HCT116 (cell line): Measurements from ENCODE around the gene MAN1A1.

Experiments
- CEBPB ChIP-seq: IDR thresholded peaks from 2 replicates; pipeline ENCODE4 v1.6.1; 2012; ENCODE audit warnings: low read depth
- EGR1 ChIP-seq: IDR thresholded peaks from 2 replicates; pipeline ENCODE4 v1.6.1; 2012; ENCODE audit warnings: low read depth
- EZH2 ChIP-seq: fragments of 200-600 bp; sonication (generic); IDR thresholded peaks from 2 replicates; pipeline ENCODE4 v1.6.1; 2017; ENCODE audit warnings: antibody characterized with exemption, mixed run types
- JUND ChIP-seq: IDR thresholded peaks from 2 replicates; pipeline ENCODE4 v1.6.1; 2012
- POLR2A ChIP-seq: IDR thresholded peaks from 2 replicates; pipeline ENCODE4 v1.7.0; 2011; ENCODE audit warnings: borderline replicate concordance; ENCODE audit not compliant: insufficient read depth, insufficient read length; ENCODE audit errors: extremely low read depth
- POLR2AphosphoS5 ChIP-seq: IDR thresholded peaks from 2 replicates; pipeline ENCODE4 v1.6.1; 2011; ENCODE audit warnings: mild to moderate bottlenecking, low read depth, low read length, moderate library complexity
- RAD21 ChIP-seq: IDR thresholded peaks from 2 replicates; pipeline ENCODE4 v1.6.1; 2012; ENCODE audit warnings: low read depth, mild to moderate bottlenecking
- SP1 ChIP-seq: IDR thresholded peaks from 2 replicates; pipeline ENCODE4 v1.6.1; 2012; ENCODE audit warnings: low read depth
- YY1 ChIP-seq: IDR thresholded peaks from 2 replicates; pipeline ENCODE4 v1.6.1; 2011; ENCODE audit warnings: low read length, low read depth, moderate library complexity, mild to moderate bottlenecking; ENCODE audit not compliant: insufficient replicate concordance; ENCODE audit errors: extremely low read depth
- TF ChIP-seq, protein P1 (sequence below), 3 experiments: fragments of 200-600 bp in 1 of 3; sonication (generic) in 1 of 3; IDR thresholded peaks in 2 of 3; conservative IDR thresholded peaks in 1 of 3; 2 replicates each; pipeline ENCODE4 v1.5.1; 2012 to 2017; ENCODE audit warnings: low read depth in 2 of 3, low read length in 2 of 3, antibody characterized with exemption in 1 of 3, borderline replicate concordance in 1 of 3, control low read depth in 1 of 3, mild to moderate bottlenecking in 1 of 3, mixed read lengths in 1 of 3, mixed run types in 1 of 3, moderate library complexity in 1 of 3; ENCODE audit not compliant: insufficient read depth in 1 of 3
- TF ChIP-seq, protein P2 (sequence below): IDR thresholded peaks from 2 replicates; pipeline ENCODE4 v1.6.1; 2012
- TF ChIP-seq, protein P3 (sequence below): IDR thresholded peaks from 2 replicates; pipeline ENCODE4 v1.6.1; 2012

DNA sequence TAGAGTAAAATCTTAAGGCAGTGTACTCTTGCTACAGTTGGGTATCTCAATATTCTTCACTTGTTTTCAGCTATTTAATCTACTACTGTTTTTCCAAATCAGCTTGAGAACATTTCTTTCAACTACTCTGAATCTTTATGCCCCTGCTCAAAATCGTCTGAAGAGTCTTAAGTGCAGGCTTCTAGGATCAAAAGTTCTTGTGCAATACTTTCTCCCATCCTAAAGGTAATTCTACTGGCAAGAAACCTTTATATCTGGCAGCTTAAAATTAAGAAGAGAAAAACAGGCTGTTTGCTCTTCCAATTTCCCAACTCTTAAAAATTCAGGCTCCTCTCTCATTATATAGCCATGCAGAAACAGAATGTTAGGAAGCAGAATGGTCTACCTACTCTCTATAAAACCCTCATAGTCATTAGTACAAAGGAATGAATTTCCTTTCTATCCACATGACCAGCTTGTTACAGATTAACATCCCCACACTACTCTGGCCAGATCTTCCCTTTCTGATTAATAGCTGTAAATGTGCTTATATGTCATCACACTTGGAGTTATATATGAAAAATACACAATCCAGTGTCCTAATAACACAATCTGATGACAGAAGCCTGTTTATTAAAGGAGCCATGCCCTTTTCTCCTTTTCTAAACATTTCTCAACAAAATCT is 148.9 kb downstream of the MAN1A1 start:
- no peak for TF ChIP-seq SP1
- no peak for TF ChIP-seq EZH2
- TF ChIP-seq YY1, result no peak
- TF ChIP-seq, protein P1, sequence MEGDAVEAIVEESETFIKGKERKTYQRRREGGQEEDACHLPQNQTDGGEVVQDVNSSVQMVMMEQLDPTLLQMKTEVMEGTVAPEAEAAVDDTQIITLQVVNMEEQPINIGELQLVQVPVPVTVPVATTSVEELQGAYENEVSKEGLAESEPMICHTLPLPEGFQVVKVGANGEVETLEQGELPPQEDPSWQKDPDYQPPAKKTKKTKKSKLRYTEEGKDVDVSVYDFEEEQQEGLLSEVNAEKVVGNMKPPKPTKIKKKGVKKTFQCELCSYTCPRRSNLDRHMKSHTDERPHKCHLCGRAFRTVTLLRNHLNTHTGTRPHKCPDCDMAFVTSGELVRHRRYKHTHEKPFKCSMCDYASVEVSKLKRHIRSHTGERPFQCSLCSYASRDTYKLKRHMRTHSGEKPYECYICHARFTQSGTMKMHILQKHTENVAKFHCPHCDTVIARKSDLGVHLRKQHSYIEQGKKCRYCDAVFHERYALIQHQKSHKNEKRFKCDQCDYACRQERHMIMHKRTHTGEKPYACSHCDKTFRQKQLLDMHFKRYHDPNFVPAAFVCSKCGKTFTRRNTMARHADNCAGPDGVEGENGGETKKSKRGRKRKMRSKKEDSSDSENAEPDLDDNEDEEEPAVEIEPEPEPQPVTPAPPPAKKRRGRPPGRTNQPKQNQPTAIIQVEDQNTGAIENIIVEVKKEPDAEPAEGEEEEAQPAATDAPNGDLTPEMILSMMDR (IDR thresholded peaks at IDR 0.05 in 2 of 3, conservative IDR thresholded peaks at IDR 0.05 in 1 of 3; ENCODE audit: borderline replicate concordance in 1 of 3, insufficient read depth in 1 of 3, low read depth in 2 of 3, low read length in 2 of 3), result no peak
- TF ChIP-seq CEBPB, result no peak
- TF ChIP-seq POLR2AphosphoS5, result no peak
- no peak for TF ChIP-seq EGR1
- TF ChIP-seq POLR2A, result no peak
- TF ChIP-seq, protein P2, sequence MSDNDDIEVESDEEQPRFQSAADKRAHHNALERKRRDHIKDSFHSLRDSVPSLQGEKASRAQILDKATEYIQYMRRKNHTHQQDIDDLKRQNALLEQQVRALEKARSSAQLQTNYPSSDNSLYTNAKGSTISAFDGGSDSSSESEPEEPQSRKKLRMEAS, result no peak
- TF ChIP-seq JUND, result no peak
- TF ChIP-seq RAD21, result no peak
- TF ChIP-seq, protein P3, sequence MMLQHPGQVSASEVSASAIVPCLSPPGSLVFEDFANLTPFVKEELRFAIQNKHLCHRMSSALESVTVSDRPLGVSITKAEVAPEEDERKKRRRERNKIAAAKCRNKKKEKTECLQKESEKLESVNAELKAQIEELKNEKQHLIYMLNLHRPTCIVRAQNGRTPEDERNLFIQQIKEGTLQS, result no peak
